Hepatocyte (in vitro differentiated cells): ENCODE data around the gene PDIA2.

Experiments used
- EZH2 ChIP-seq: fragments of 200-600 bp; sonication (generic); IDR thresholded peaks from 2 replicates; pipeline ENCODE4 v1.6.1; 2016; ENCODE audit warnings: antibody characterized with exemption, mild to moderate bottlenecking, borderline replicate concordance
- TF ChIP-seq, protein P1 (sequence below): fragments of 200-600 bp; sonication (generic); IDR thresholded peaks from 2 replicates; pipeline ENCODE4 v1.5.1; 2016; ENCODE audit warnings: antibody characterized with exemption, mild to moderate bottlenecking; ENCODE audit not compliant: poor library complexity

DNA sequence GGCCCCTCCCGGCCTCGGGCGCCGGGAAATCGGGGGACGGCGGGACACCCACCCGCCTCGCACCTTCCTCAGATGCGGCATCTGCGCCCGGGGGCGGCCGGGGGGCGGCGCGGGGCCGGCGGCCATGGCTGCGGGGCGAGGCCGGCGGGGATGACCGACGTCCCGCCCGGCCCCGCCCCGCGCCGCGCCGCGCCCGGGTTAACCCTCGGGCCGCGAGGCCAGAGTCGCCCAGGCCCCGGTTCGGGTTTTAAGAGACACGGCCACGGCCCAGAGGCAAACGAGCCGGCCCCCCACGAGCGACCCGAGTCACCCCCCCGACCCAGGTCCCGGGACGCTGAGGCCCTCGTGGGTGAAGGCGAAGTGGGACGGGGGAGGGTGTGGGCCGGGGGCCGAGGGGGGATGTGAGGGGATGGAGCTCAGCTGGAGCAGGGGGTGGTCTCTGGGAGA lies 7.2 kb upstream of the PDIA2 start, which contains the start of gene RGS11:
- TF ChIP-seq, protein P1, sequence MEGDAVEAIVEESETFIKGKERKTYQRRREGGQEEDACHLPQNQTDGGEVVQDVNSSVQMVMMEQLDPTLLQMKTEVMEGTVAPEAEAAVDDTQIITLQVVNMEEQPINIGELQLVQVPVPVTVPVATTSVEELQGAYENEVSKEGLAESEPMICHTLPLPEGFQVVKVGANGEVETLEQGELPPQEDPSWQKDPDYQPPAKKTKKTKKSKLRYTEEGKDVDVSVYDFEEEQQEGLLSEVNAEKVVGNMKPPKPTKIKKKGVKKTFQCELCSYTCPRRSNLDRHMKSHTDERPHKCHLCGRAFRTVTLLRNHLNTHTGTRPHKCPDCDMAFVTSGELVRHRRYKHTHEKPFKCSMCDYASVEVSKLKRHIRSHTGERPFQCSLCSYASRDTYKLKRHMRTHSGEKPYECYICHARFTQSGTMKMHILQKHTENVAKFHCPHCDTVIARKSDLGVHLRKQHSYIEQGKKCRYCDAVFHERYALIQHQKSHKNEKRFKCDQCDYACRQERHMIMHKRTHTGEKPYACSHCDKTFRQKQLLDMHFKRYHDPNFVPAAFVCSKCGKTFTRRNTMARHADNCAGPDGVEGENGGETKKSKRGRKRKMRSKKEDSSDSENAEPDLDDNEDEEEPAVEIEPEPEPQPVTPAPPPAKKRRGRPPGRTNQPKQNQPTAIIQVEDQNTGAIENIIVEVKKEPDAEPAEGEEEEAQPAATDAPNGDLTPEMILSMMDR = no peak
- no peak for TF ChIP-seq EZH2
